Stomach (tissue), 4 donors: ENCODE measurements around the gene ULBP3.

ENCODE experiments used
- CTCF ChIP-seq, 7 experiments: fragments of 450-650 bp in 4 of 7; fragments of 200-600 bp in 3 of 7; sonication (generic) in 3 of 7; IDR thresholded peaks; one replicate each; pipeline ENCODE4 v1.5.1; 2016 to 2019; ENCODE audit warnings: antibody characterized with exemption in 7 of 7, control low read depth in 2 of 7, mild to moderate bottlenecking in 1 of 7
- EP300 ChIP-seq: sonication (generic); formaldehyde crosslinking; IDR thresholded peaks from one replicate; pipeline ENCODE4 v1.6.1; 2017; ENCODE audit warnings: antibody characterized with exemption
- POLR2A ChIP-seq, 4 donors: fragments of 450-650 bp; IDR thresholded peaks; one replicate each; pipeline ENCODE4 v1.6.1; 2016; ENCODE audit warnings: antibody characterized with exemption in 4 of 4, control low read depth in 2 of 4, mild to moderate bottlenecking in 1 of 4, moderate library complexity in 1 of 4
- POLR2AphosphoS5 ChIP-seq, 3 donors: sonication (generic); formaldehyde crosslinking; IDR thresholded peaks; one replicate each; pipeline ENCODE4 v1.6.1; 2016; ENCODE audit warnings: antibody characterized with exemption in 3 of 3

GRCh38 chr6:150115769-150116168, 46.8 kb upstream of the ULBP3 start:
- TF ChIP-seq EP300 (no peak), POLR2AphosphoS5 (IDR thresholded peaks at IDR 0.05) (no peak), CTCF (IDR thresholded peaks at IDR 0.05) (no peak), POLR2A (IDR thresholded peaks at IDR 0.05) (no peak)
